ENCODE data around the gene SPAG6.
A peak's percentile ranks its signal among the peaks of the same experiment; 100 is the strongest.
"Not testable (repeated sequence)": the region's sequence is repeated elsewhere in the genome, so short reads cannot be mapped to it uniquely, and the experiment has no call there.

SPAG6 gene

GRCh38 chr10:22374489-22375126 lies 29.3 kb downstream of the SPAG6 start:
- DNase-seq = no peak

GRCh38 chr10:22379059-22379458 lies 33.8 kb downstream of the SPAG6 start:
- peak; percentile 32 for DNase-seq

- DNase-seq = no peak
Observed at GRCh38 chr10:22381262-22381661, 36.0 kb downstream of the SPAG6 start.

GRCh38 chr10:22386503-22386902 lies 41.2 kb downstream of the SPAG6 start:
- no peak for DNase-seq

DNA sequence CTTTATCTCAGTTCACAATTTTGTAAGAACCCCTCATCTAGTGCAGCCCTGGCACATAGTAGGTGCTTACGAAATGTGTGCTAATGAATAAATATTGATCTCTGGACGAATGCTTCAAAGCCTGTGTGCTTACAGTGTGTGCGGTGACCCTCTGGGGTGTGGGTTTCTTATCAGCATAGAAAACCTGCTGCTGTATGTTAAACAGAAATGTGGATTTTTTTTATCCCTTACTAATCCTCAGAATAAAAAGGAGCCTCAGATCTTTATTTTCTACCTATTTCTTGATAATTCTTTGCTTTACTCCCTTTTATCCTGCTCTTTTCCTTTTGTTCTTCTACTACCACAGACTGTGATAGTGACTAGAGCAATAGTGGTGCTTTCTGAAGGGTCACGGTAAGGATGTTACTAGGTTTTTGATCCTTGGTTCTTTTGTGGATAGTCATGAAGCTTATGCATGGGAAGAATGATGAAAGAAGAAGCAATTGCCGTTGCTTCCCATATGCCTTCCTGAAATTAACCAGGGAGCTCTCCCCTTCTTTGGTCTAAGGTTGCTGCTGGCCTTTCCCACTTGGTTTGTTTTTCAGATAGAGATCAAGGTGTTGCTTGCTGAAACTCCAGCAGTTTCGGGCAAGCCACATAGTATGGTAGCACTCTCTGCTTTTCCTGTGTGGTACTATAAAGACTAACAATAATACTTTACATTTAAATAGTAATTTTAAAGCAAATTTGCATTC lies 44.7 kb downstream of the SPAG6 start:
- DNase-seq = no peak

- DNase-seq = no peak
Observed at GRCh38 chr10:22391600-22391999, 46.3 kb downstream of the SPAG6 start.

DNA sequence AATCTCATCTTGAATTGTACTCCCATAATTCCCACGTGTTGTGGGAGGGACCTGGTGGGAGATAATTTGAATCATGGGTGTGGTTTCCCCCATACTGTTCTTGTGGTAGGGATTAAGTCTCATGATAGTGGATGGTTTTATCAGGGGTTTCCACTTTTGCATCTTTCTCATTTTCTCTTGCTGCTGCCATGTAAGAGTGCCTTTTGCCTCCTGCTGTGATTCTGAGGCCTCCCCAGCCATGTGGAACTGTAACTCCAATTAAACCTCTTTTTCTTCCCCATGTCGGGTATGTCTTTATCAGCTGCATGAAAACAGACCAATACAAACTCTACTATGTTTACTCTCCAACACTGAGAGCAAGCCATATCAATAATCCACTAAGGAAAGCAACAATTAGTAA lies 50.9 kb downstream of the SPAG6 start:
- DNase-seq = not testable (repeated sequence)

DNA sequence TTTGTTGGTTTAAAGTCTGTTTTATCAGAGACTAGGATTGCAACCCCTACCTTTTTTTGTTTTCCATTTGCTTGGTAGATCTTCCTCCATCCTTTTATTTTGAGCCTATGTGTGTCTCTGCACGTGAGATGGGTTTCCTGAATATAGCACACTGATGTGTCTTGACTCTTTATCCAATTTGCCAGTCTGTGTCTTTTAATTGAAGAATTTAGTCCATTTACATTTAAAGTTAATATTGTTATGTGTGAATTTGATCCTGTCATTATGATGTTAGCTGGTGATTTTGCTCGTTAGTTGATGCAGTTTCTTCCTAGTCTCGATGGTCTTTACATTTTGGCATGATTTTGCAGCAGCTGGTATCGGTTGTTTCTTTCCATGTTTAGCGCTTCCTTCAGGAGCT lies 61.6 kb downstream of the SPAG6 start:
- not testable (repeated sequence) for DNase-seq

GRCh38 chr10:22410394-22410793 lies 65.1 kb downstream of the SPAG6 start:
- DNase-seq = no peak

DNA sequence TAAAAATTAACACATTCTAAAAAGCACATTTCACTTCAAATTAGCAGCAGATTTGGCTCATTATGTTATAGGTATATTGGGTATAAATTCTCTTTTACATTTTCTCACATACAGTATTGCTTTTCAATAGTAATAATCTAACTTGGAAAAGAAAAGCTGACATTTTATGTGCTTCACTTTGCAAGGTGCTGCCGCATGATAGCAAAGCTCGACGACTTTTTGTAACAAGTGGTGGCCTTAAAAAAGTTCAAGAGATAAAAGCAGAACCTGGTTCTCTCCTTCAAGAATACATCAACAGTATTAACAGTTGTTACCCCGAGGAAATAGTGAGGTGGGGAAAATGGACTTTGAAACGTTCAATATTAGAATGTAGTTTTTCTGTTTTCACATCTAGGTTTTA lies 65.5 kb downstream of the SPAG6 start:
- no peak for DNase-seq

DNA sequence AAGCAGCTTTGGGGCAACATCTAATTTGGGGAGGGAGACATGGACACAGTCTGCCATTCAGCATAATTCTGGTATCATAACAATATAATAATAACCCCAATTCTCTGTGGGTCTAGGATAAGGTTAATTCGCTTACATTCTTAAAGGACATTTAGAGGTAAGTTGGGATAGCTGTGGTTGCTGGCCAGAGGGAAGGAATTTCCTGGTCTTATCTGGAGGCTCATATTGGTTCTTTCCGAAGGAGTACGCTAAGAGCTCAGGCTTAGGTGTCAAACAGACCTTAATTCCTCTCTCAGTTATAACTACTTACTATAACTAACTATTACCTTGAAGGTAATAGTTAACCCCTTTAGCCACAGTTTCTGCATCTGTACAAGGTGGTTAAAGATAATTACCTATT lies 68.8 kb downstream of the SPAG6 start:
- DNase-seq = no peak

- no peak for DNase-seq
Observed at GRCh38 chr10:22415072-22415471, 69.8 kb downstream of the SPAG6 start.

DNA sequence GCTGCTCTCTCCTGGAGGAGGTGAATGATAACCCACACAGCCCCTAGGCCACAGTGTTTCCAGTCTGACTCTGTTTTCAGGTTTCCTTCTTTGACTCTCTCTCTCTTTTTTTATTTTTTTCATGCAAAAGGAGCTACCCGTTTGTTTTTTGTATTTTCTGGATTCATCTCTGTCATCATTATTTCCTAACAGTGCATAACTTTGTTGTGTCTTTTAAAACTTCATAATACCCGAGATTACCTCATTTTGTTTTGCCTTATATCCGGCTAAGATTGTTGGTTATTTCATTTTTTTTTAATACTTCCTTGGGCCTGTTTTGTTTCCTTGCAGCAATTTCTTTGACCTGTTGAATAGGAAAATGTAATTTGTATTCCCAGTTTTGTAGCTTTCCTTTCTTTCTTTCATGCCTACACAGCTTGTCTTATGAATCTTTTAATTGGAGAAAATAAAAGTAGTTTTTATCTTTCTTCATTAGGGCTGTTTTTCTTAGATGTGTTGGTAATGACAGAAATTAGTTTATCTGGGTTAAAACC lies 72.5 kb downstream of the SPAG6 start:
- DNase-seq = no peak

GRCh38 chr10:22420787-22421517 lies 75.7 kb downstream of the SPAG6 start:
- peak; percentile 17 for DNase-seq

GRCh38 chr10:22426653-22427052 lies 81.4 kb downstream of the SPAG6 start:
- DNase-seq = no peak

DNA sequence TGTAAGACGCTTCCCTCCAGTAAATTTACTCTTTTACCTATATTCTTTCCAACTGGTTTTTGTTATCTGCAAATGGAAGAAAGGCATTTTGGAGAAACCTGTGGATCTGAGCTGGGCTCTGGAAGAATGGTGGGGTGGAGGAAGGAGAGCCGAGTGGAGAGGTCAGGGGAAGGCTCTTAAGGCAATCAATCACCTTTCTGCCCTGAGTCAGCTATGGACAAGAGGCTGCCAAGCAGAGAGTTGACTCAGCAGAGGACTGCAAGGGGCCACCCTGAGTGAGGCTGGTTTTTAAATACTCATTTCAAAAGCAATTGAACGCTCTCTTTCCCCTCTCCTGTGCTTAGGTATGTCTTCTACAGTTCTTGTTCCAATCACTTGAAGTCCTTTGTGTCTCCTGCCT lies 81.8 kb downstream of the SPAG6 start:
- peak; percentile 16 for DNase-seq

- no peak for DNase-seq
Observed at GRCh38 chr10:22427890-22428571, 82.7 kb downstream of the SPAG6 start.

GRCh38 chr10:22429146-22429545 lies 83.8 kb downstream of the SPAG6 start:
- DNase-seq = no peak

- DNase-seq = no peak
Observed at GRCh38 chr10:22429981-22430421, 84.7 kb downstream of the SPAG6 start.

- peak; percentile 59 for DNase-seq
Observed at GRCh38 chr10:22433875-22434274, 88.6 kb downstream of the SPAG6 start.

- DNase-seq = no peak
Observed at GRCh38 chr10:22434521-22434920, 89.2 kb downstream of the SPAG6 start.

GRCh38 chr10:22435650-22436049 lies 90.4 kb downstream of the SPAG6 start:
- DNase-seq = no peak

GRCh38 chr10:22436526-22436892 lies 91.2 kb downstream of the SPAG6 start:
- DNase-seq = peak; percentile 39

Data from activated CD4-positive, alpha-beta T cell treated with anti-CD3 and anti-CD28 coated beads, Interleukin-10, Interleukin-2, amounts not matched to agents 100 ng/mL and 50 ng/mL, durations not matched to agents 16 hours and 8 hours (primary cell).